ENCODE measurements around the gene PUS7.
"Not testable (repeated sequence)": the region's sequence is repeated elsewhere in the genome, so short reads cannot be mapped to it uniquely, and the experiment has no call there.

The PUS7 gene

DNA sequence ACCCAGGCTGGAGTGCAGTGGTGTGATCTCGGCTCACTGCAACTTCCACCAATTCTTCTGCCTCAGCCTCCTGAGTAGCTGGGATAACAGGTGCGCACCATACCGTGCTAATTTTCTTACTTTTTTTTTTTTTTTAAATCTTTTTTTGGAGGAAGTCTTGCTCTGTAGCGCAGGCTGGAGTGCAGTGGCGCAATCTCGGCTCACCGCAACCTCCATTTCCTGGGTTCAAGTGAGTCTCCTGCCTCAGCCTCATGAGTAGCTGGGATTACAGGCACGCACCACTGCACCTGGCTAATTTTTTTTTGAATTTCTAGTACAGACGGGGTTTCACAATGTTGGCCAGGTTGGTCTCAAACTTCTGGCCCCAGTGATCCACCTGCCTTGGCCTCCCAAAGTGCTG is 79.9 kb downstream of the PUS7 start:
- not testable (repeated sequence) for DNase-seq

DNA sequence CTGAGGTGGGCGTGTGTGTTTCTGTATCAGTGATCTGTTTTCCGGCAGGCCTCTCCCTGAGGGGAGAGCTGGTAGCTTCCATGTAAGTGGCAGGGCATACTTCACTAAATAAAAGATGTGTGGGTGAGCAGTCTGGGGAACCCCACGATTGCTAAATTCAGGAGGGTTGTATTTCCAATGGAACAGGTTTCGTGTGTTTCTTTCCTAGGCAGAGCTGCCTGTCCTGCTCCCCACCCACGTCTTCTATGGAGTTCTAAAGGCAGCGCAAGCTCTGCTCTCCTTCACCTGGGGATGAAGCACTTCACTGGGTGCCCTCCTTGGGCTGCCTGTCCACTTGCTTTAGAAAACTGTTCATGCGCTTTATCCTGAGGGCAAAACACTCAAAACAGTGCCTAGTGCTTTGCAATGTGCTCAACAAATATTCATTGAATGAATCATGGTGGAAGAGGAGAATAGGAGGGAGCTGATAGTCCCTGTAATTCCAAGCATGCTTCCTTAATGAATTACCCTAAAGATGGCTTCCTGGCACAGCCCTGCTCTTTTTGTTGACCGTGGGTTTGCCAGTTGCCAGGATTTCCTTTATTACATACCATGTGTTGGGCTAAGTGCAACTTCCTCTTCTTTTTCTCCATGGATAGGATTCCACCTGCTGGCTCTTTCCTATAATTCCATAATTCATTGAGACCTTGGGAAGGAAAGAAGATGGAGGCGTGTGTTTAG is 82.7 kb downstream of the PUS7 start:
- no peak for DNase-seq

DNA sequence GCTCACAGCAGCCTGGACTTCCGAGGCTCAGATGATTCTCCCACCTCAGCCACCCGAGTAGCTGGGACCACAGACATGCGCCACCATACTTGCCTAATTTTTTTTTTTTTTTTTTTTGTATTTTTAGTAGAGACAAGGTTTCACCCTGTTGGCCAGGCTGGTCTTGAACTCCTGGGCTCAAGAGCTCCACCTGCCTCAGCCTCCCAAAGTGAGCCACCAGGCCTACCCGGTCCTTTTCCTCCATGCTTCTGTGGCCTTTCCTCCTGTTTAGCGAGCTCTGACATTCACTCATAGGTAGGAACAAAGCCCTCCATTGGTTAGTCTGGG is 83.3 kb downstream of the PUS7 start:
- DNase-seq: no peak

DNA sequence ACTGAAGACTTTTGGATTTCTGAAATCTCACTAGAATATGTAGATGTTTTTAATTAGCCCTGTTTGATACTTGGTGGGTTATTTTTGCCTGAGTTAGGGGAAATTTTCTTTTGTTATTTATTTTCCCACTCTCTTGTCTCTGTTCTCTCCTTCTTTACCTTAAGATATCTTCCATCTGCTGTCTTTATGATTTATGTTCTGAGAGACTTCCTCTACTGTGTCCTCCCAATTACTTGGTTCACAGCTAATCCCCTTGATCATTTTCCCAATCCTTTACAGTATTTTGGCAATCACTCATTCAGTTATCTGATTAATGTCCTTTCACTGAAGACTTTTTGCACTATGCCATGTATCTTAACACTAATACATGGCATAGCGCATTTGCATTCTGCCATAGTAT is 83.8 kb downstream of the PUS7 start:
- no peak for DNase-seq

DNA sequence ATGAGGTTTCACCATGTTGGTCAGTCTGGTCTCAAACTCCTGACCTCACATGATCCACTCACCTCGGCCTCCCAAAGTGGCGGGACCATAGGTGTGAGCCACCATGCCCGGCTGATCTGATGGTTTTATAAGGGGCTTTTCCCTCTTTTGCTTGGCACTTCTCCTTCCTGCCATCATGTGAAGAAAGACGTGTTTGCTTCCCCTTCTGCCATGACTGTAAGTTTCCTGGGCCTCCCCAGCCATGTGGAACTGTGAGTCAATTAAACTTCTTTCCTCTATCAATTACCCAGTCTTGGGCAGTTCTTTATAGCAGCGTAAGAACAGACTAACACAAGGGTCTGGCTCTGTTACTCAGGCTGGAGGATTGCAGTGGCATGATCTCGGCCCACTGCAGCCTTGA is 84.7 kb downstream of the PUS7 start:
- DNase-seq: not testable (repeated sequence)

DNA sequence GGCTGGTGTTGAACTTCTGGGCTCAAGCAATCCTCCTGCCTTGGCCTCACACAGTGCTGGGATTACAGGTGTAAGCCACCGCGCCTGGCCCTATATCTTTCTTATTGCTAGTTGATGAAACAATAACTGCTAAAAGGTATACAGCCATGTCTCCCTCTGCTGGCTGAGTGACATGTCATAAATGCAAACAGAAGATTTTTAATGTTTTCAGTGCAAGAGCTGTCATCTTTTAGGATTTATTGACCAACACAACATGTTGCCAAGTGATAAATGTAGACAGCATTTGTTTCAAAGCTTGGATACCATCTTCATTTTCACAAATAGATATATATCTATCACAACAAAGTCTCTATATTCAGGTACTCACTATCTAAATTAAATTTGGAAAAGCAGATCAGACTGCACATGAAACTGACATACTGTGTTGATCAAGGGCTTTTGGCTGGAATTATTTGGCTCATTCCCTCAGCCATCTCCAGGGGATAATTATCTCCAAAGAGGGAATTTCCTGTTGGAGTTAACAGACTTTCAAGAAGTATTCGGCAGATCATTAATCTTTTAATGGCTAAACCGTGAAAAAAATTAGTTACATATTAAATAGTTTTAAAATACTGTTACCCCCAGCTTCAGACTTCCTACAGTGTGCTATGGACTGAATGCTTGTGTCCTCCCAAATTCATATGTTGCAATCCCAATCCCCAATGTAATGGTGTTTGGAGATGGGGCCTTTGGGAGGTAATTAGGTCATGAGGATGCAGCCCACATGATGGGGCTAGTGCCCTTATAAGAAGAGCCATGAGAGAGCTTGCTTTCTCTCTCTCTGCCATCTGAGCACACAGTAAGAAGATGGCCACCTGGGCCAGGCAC is 92.1 kb downstream of the PUS7 start:
- DNase-seq: peak in 4 of 5 donors; percentile 17 to 55 (median 36)

DNA sequence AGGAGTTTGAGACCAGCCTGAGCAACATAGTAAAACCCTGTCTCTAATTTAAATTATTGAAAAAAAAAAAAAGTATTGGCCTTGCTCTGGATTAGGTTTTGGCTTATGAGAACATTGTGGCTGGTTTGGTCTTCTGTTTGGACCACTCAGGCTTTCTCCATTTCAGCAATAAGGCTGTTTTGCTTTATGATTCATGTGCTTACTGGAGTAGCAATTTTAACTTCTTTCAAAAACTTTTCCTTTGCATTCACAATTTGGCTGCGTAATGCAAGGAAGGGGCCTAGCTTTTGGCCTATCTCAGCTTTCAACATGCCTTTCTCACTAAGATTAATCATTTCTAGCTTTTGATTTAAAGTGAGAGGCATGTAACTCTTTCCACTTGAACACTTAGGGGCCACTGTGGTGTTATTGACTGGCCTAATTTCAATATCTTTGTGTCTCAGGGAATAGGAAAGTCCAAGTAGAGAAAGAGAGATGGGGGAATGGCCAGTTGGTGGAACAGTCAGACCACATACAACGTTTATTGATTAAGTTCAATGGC is 95.4 kb downstream of the PUS7 start:
- no peak for DNase-seq

DNA sequence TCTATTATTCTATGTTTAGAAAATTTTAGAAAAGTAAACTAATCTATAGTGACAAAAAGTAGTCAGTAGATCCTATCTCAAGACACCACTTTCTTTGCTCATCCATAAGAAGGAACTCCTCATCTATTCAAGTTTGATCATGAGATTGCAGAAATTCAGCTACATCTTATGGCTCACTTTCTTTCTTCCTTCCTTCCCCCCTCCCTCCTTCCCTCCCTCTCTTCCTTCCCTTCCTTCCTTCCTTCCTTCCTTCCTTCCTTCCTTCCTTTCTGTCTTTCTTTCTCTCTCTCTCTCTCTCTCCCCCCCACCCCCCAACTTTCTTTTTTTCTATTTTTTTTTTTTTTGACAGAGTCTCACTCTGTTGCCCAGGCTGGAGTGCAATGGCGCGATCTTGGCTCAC is 98.1 kb downstream of the PUS7 start:
- DNase-seq: no peak

DNA sequence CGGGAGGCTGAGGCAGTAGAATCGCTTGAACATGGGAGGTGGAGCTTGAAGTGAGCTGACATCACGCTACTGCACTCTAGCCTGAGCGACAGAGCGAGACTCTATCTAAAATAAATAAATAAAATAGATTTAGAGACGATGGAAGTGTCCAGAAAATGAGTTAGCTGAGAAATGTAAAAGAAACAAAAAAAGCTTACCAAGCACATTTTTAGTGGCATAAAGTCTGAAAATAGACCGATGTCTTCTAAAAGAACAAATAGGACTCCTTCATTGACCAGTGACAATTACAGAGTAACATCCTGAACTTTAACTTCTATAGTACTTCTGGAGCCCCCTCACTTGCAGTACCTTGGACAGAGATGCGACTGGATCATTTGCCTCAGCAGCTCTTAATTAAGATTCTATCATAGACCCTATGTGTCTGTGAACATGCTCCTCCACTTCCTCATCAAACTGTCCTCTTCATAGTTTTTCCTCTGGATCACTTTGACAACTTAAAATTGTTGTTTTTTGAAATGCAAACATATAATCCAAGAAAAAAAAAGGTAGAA is 108.1 kb downstream of the PUS7 start:
- no peak for DNase-seq

DNA sequence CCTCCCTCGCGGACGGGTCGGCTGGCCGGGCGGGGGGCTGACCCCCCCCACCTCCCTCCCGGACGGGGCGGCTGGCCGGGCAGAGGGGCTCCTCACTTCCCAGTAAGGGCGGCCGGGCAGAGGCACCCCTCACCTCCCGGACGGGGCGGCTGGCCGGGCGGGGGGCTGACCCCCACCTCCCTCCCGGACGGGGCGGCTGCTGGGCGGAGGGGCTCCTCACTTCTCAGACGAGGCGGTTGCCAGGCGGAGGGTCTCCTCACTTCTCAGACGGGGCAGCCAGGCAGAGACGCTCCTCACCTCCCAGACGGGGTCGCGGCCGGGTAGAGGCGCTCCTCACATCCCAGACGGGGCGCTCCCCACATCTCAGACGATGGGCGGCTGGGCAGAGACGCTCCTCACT is 111.3 kb downstream of the PUS7 start:
- DNase-seq: not testable (repeated sequence)

DNA sequence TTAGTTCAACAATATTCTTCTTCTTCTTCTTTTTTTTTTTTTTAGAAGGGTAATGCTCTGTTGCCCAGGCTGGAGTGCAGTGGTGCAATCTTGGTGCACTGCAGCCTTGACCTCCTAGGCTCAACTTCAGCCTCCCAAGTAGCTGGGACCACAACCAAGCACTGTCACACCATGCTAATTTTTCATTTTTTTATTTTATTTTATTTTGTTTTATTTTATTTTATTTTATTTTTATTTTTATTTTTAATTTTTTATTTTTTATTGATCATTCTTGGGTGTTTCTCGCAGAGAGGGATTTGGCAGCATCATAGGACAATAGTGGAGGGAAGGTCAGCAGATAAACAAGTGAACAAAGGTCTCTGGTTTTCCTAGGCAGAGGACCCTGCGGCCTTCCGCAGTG is 112.3 kb downstream of the PUS7 start:
- DNase-seq: not testable (repeated sequence)

DNA sequence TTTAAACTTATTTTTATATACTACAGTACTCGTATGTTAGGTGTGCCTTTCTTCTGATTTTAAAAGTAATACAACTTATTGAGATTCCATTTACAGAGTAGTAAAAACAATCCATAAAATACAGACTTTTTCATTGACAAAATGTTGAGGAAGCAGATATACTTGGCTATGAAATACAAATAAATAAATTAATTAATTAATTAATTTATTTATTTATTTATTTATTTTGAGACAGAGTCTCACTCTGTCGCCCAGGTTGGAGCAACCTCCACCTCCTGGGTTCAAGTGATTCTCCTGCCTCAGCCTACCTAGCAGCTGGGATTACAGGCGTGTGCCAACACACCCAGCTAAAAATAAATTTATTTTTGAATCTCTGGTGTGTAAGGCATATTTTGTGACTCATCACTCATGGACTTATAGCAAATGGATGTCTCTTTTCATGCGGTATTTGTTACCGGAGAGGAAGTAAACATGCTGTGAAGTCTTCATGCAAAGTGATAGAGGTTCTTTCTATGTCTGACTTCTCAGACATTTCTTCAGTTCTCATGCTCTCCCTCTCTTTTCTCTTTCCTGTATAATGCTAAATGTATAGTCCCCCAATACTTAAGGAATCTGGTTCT is 113.2 kb downstream of the PUS7 start:
- DNase-seq: no peak

All from T-helper 1 cell (primary cell).